GM12878 (cell line): Measurements from ENCODE around the gene CFAP299.

Experiments used
- CBFB ChIP-seq: IDR thresholded peaks from 2 replicates; pipeline ENCODE4 v1.6.1; 2016; ENCODE audit warnings: antibody characterized with exemption, low read depth
- HCFC1 ChIP-seq: fragments of 150-350 bp; IDR thresholded peaks from 2 replicates; pipeline ENCODE4 v1.6.1; 2014; ENCODE audit warnings: low read length
- NRF1 ChIP-seq: conservative IDR thresholded peaks from 2 replicates; pipeline ENCODE4 v1.6.1; 2011; ENCODE audit warnings: mild to moderate bottlenecking, low read depth, low read length, improper control_type of control experiment
- POLR2A ChIP-seq: IDR thresholded peaks from 2 replicates; pipeline ENCODE4 v1.6.1; 2011; ENCODE audit warnings: low read depth, mild to moderate bottlenecking, low read length
- PRDM15 ChIP-seq: fragments of 450-650 bp; formaldehyde crosslinking; IDR thresholded peaks from 2 replicates; pipeline ENCODE4 v1.4.0; 2020; ENCODE audit warnings: mild to moderate bottlenecking, moderate library complexity
- TAF1 ChIP-seq: IDR thresholded peaks from 2 replicates; pipeline ENCODE4 v1.6.1; 2011; ENCODE audit warnings: mild to moderate bottlenecking, low read depth, low read length, borderline replicate concordance
- ZNF207 ChIP-seq: fragments of 450-650 bp; IDR thresholded peaks from 2 replicates; pipeline ENCODE4 v1.6.1; 2014; ENCODE audit warnings: antibody characterized with exemption, mild to moderate bottlenecking, borderline replicate concordance
- TF ChIP-seq, protein P1 (sequence below): IDR thresholded peaks from 2 replicates; pipeline ENCODE4 v1.6.1; 2011; ENCODE audit warnings: low read depth, low read length, improper control_type of control experiment, borderline replicate concordance
- TF ChIP-seq, protein P2 (sequence below), 3 experiments: IDR thresholded peaks in 2 of 3; conservative IDR thresholded peaks in 1 of 3; 2 replicates each; pipeline ENCODE4 v1.5.1; 2011; ENCODE audit warnings: low read depth in 3 of 3, low read length in 3 of 3, mild to moderate bottlenecking in 3 of 3, control low read depth in 2 of 3, moderate library complexity in 2 of 3, inconsistent platforms in 1 of 3, mixed read lengths in 1 of 3; ENCODE audit not compliant: control insufficient read depth in 2 of 3, insufficient read depth in 1 of 3; ENCODE audit errors: extremely low read depth in 1 of 3

GRCh38 chr4:80956421-80956820, 620.9 kb downstream of the CFAP299 start:
- TF ChIP-seq, protein P1, sequence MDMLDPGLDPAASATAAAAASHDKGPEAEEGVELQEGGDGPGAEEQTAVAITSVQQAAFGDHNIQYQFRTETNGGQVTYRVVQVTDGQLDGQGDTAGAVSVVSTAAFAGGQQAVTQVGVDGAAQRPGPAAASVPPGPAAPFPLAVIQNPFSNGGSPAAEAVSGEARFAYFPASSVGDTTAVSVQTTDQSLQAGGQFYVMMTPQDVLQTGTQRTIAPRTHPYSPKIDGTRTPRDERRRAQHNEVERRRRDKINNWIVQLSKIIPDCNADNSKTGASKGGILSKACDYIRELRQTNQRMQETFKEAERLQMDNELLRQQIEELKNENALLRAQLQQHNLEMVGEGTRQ, result no peak
- no peak for TF ChIP-seq HCFC1
- TF ChIP-seq, protein P2, sequence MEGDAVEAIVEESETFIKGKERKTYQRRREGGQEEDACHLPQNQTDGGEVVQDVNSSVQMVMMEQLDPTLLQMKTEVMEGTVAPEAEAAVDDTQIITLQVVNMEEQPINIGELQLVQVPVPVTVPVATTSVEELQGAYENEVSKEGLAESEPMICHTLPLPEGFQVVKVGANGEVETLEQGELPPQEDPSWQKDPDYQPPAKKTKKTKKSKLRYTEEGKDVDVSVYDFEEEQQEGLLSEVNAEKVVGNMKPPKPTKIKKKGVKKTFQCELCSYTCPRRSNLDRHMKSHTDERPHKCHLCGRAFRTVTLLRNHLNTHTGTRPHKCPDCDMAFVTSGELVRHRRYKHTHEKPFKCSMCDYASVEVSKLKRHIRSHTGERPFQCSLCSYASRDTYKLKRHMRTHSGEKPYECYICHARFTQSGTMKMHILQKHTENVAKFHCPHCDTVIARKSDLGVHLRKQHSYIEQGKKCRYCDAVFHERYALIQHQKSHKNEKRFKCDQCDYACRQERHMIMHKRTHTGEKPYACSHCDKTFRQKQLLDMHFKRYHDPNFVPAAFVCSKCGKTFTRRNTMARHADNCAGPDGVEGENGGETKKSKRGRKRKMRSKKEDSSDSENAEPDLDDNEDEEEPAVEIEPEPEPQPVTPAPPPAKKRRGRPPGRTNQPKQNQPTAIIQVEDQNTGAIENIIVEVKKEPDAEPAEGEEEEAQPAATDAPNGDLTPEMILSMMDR (IDR thresholded peaks at IDR 0.05 in 2 of 3, conservative IDR thresholded peaks at IDR 0.05 in 1 of 3; ENCODE audit: control insufficient read depth in 2 of 3, extremely low read depth in 1 of 3, insufficient read depth in 1 of 3, low read depth in 3 of 3, low read length in 3 of 3), result no peak
- no peak for TF ChIP-seq CBFB
- TF ChIP-seq NRF1, result no peak
- TF ChIP-seq ZNF207, result no peak
- TF ChIP-seq PRDM15 (CRISPR knock-in tag), result no peak
- TF ChIP-seq POLR2A, result no peak
- TF ChIP-seq TAF1, result no peak
